ENCODE measurements around the gene AXIN2.

The AXIN2 gene

DNA sequence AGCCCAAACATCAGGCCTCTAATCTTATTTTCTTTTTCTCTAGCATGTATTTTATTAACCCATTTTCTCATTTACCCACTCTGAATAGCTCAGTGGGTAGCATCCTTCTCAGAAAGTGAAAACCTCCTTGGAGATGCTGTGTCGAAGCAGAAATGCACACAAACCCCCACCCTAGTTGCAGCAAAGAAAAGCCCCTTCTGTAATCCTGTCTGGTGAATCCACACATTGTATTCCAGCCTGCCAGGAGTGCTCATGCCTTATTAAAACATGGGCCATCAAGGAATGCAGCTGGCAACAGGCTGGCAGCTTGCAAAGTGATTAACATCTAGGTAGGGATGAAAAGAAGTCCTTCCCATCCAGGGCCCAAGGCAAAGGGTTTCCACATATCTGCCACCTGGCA lies 39.7 kb upstream of the AXIN2 start:
- no peaks in the 10 kb centered on the region for H3K9me3 ChIP-seq
- DNase-seq: no peak
- TF ChIP-seq, protein P1, sequence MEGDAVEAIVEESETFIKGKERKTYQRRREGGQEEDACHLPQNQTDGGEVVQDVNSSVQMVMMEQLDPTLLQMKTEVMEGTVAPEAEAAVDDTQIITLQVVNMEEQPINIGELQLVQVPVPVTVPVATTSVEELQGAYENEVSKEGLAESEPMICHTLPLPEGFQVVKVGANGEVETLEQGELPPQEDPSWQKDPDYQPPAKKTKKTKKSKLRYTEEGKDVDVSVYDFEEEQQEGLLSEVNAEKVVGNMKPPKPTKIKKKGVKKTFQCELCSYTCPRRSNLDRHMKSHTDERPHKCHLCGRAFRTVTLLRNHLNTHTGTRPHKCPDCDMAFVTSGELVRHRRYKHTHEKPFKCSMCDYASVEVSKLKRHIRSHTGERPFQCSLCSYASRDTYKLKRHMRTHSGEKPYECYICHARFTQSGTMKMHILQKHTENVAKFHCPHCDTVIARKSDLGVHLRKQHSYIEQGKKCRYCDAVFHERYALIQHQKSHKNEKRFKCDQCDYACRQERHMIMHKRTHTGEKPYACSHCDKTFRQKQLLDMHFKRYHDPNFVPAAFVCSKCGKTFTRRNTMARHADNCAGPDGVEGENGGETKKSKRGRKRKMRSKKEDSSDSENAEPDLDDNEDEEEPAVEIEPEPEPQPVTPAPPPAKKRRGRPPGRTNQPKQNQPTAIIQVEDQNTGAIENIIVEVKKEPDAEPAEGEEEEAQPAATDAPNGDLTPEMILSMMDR (IDR thresholded peaks at IDR 0.05; ENCODE audit: low read depth, low read length): no peak

DNA sequence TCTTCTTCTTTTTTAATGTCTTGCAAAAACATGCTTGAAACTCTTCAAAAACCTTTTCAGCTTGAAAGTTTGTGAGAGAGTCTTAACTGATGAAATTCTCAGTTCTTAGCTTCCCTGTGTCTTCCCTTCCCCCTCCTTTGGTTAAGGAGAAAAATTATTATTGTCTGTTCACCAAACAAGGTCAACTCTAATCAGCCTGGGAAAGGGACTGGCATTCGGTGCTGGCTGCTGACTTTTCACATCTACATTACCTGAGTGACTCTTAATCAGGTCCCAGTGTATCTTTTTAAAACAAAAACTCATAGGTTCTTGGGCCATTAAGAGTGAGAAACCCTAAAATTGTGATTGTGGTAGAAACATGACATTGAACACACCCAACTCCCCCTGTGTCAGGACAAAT lies 39.1 kb upstream of the AXIN2 start:
- Histone ChIP-seq H3K4me1 (no peaks in the 10 kb centered on the region), H3K9me3 (no peaks in the 10 kb centered on the region), H3K4me3 (ENCODE audit: low read depth, low read length) (no peak overlapping the region), H3K36me3 (no peaks in the 10 kb centered on the region), H3K27me3 (no peaks in the 10 kb centered on the region)
- TF ChIP-seq, protein P1 (IDR thresholded peaks at IDR 0.05; ENCODE audit: low read depth, low read length): no peak
- DNase-seq: no peak

More for the DNA sequence above, 39.7 kb upstream of the AXIN2 start:
- Histone ChIP-seq H3K4me1 (no peaks in the 10 kb centered on the region), H3K4me3 (ENCODE audit: low read depth, low read length) (no peak overlapping the region), H3K27me3 (no peaks in the 10 kb centered on the region), H3K36me3 (no peaks in the 10 kb centered on the region)

DNA sequence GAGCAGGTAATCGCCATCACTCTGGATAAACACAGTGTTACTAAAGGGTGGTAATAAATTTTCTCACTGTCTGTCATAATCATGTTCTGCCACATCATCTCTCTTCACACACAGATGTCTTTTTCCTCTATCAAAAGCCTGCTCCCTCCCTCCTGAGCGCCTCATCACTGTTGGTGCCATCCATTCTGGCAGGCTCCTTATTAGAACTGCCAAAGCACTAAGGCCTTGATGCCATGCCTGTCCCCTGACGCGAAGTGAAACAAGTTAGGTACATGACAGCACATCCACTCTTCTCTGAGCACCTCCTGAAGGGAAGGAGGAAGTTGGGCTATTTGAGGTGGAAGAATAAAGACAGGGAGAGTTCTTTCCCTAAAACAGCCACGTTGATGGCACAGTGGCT lies 38.2 kb upstream of the AXIN2 start:
- TF ChIP-seq, protein P1 (IDR thresholded peaks at IDR 0.05; ENCODE audit: low read depth, low read length): no peak
- H3K27me3 ChIP-seq: no peaks in the 10 kb centered on the region
- H3K4me3 ChIP-seq (ENCODE audit: low read depth, low read length): no peak overlapping the region
- no peaks in the 10 kb centered on the region for H3K9me3 ChIP-seq
- H3K36me3 ChIP-seq: no peaks in the 10 kb centered on the region
- DNase-seq: no peak
- no peaks in the 10 kb centered on the region for H3K4me1 ChIP-seq

DNA sequence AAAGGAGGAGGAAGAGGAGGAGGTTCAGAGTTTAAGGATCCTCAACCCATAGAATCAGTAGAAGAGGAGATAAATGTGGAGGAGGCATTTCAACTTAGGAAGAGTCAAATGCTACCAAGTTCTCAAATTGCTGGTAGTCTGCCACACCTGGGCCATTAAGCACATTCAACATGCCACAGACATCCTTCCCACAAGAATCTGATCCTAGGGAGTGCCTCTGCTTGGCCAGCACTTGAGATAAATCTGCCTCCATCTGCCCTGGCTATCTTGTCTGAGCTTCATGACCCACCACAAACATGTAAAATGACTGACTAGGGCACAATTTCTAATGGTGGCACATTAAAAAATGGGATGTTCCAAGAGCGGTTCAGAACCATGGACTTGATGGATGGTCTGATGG lies 37.3 kb upstream of the AXIN2 start:
- Histone ChIP-seq H3K4me3 (ENCODE audit: low read depth, low read length) (no peak overlapping the region), H3K27me3 (no peaks in the 10 kb centered on the region), H3K9me3 (no peaks in the 10 kb centered on the region), H3K4me1 (no peaks in the 10 kb centered on the region), H3K36me3 (no peaks in the 10 kb centered on the region)
- TF ChIP-seq, protein P1 (IDR thresholded peaks at IDR 0.05; ENCODE audit: low read depth, low read length): no peak
- DNase-seq: no peak

DNA sequence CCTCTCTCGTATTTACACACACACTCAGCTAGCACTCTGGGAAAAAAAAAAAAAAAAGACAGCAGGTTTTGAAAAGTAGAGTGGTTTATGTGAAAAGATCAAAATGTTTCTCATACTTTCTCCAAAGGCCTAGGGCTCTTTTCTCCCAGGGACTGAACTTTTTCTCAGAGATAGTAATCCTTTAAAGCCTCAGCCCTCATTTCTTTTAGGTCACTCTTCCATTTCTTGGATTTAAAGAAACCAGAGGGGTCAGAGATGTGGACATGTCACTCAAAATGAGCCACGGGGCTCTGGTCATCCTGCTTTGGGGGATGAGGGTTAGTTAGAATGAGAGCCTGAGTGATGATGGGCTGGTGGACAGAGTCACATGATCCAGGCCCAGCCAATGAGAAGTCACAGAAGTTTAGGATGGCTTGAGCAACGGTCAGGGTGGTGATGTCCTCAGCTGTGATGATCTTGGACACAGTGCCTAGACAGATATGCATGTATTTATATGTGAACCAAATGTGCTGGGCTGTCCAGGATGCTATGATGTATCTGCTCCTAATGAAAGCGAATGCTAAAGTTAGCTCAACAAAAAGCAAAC lies 33.7 kb upstream of the AXIN2 start:
- no peaks in the 10 kb centered on the region for H3K36me3 ChIP-seq
- H3K9me3 ChIP-seq: no peaks in the 10 kb centered on the region
- no peak overlapping the region for H3K4me3 ChIP-seq (ENCODE audit: low read depth, low read length)
- DNase-seq: no peak
- no peaks in the 10 kb centered on the region for H3K27me3 ChIP-seq
- H3K4me1 ChIP-seq: no peaks in the 10 kb centered on the region
- TF ChIP-seq, protein P1 (IDR thresholded peaks at IDR 0.05; ENCODE audit: low read depth, low read length): no peak

DNA sequence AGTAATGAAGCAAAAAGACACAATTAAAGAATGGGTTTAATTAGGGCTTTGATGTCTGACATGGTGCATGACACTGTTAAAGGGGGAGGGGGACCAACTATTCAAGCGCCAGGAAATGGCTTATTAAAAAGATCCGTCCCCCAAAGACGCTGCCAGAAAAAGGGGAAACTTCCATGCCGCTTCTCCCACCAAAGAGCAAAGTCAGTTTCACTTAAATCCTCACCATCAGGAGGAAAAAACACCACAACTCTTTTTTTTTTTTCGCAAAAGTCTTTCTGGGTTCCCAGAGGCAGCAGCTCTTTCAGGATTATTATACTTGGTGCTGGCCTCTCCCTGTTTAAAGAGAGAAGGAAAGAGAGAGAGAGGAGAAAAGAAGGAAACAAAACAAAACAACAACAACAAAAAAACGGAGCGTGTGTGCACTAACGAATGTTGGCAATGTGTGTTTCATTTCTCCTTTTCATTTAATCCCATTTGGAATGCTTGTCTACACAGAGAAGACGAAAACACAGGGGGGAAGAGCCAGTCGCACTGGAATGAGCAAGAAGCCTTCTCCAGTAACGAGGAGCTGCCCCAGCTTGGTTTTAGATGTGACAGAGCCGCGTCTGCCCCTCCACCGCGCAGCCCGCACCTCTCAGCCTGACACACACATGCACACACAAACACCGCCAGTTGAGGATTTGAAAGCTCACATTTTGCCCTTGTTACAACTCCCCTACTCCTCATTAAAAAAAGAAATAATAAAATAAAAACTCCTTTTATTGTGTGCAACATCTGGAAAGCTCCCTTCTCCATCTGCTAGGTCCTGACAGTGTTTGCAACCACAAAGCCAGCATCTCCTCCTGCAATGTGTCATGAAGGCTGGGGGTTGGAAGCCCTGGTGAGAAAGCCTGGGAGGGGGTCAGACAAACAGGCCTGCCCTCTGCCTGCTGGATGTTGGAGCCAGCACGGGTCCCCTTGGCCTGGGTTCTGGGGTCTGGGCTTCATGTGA lies 32.7 kb upstream of the AXIN2 start:
- H3K36me3 ChIP-seq: no peaks in the 10 kb centered on the region
- TF ChIP-seq, protein P1 (IDR thresholded peaks at IDR 0.05; ENCODE audit: low read depth, low read length): no peak
- no peaks in the 10 kb centered on the region for H3K27me3 ChIP-seq
- no peak for DNase-seq
- H3K4me3 ChIP-seq (ENCODE audit: low read depth, low read length): no peak overlapping the region
- H3K4me1 ChIP-seq: no peaks in the 10 kb centered on the region
- no peaks in the 10 kb centered on the region for H3K9me3 ChIP-seq

All from BE2C (cell line).